ENCODE results near the gene JOSD1. TPM values are rescaled to one million over a fixed set of nuclear protein-coding genes. Genes with fewer than 3 reads are reported as not detected.
A peak's percentile ranks its signal among the peaks of the same experiment; 100 is the strongest.

JOSD1 gene
- total RNA-seq, 1 donor from 2014 or later = 40.6 TPM

- H3K4me3 Mint-ChIP-seq (ENCODE audit: low read depth) = no peak overlapping the region
- H3K27ac Mint-ChIP-seq = no peak overlapping the region
- peaks cover 22% of the 10 kb centered on the region for H3K36me3 Mint-ChIP-seq (ENCODE audit: insufficient read depth)
- no peaks in the 10 kb centered on the region for H3K9me3 Mint-ChIP-seq (ENCODE audit: low read depth)
- no peaks in the 10 kb centered on the region for H3K27me3 Mint-ChIP-seq
- DNase-seq (ENCODE audit: low spot score, unreplicated experiment) = no peak
- H3K4me1 Mint-ChIP-seq (ENCODE audit: low read depth) = no peaks in the 10 kb centered on the region
- no peak for TF ChIP-seq CTCF (IDR thresholded peaks at IDR 0.05; ENCODE audit: unreplicated experiment)
Observed at GRCh38 chr22:38727123-38727522, 26.4 kb upstream of the JOSD1 start.

GRCh38 chr22:38725900-38726655, 25.3 kb upstream of the JOSD1 start:
- peaks cover 27% of the 10 kb centered on the region for H3K36me3 Mint-ChIP-seq (ENCODE audit: insufficient read depth)

GRCh38 chr22:38724926-38725571, 24.3 kb upstream of the JOSD1 start:
- Mint-ChIP-seq H3K36me3 (ENCODE audit: insufficient read depth) (peaks cover 23% of the 10 kb centered on the region), H3K9me3 (ENCODE audit: low read depth) (no peaks in the 10 kb centered on the region), H3K27ac (no peak overlapping the region), H3K4me3 (ENCODE audit: low read depth) (no peak overlapping the region), H3K27me3 (no peaks in the 10 kb centered on the region), H3K4me1 (ENCODE audit: low read depth) (no peaks in the 10 kb centered on the region)
- TF ChIP-seq CTCF (IDR thresholded peaks at IDR 0.05; ENCODE audit: unreplicated experiment) = peak; percentile 47
- no peak for DNase-seq (ENCODE audit: low spot score, unreplicated experiment)

More at GRCh38 chr22:38725900-38726655, 25.3 kb upstream of the JOSD1 start:
- DNase-seq (ENCODE audit: low spot score, unreplicated experiment) = no peak
- H3K4me1 Mint-ChIP-seq (ENCODE audit: low read depth) = no peaks in the 10 kb centered on the region
- TF ChIP-seq CTCF (IDR thresholded peaks at IDR 0.05; ENCODE audit: unreplicated experiment) = no peak
- H3K27me3 Mint-ChIP-seq = no peaks in the 10 kb centered on the region
- H3K27ac Mint-ChIP-seq = no peak overlapping the region
- H3K9me3 Mint-ChIP-seq (ENCODE audit: low read depth) = no peaks in the 10 kb centered on the region
- no peak overlapping the region for H3K4me3 Mint-ChIP-seq (ENCODE audit: low read depth)

- Mint-ChIP-seq H3K36me3 (ENCODE audit: insufficient read depth) (peaks cover 23% of the 10 kb centered on the region), H3K4me3 (ENCODE audit: low read depth) (no peak overlapping the region), H3K27ac (no peak overlapping the region), H3K27me3 (no peaks in the 10 kb centered on the region), H3K9me3 (ENCODE audit: low read depth) (no peaks in the 10 kb centered on the region), H3K4me1 (ENCODE audit: low read depth) (no peaks in the 10 kb centered on the region)
- TF ChIP-seq CTCF (IDR thresholded peaks at IDR 0.05; ENCODE audit: unreplicated experiment) = no peak
- DNase-seq (ENCODE audit: low spot score, unreplicated experiment) = no peak
Observed at GRCh38 chr22:38724176-38724575, 23.4 kb upstream of the JOSD1 start.

- Mint-ChIP-seq H3K36me3 (ENCODE audit: insufficient read depth) (peaks cover 25% of the 10 kb centered on the region), H3K4me3 (ENCODE audit: low read depth) (no peak overlapping the region), H3K4me1 (ENCODE audit: low read depth) (peaks cover 2% of the 10 kb centered on the region), H3K9me3 (ENCODE audit: low read depth) (no peaks in the 10 kb centered on the region), H3K27me3 (no peaks in the 10 kb centered on the region), H3K27ac (no peak overlapping the region)
- DNase-seq (ENCODE audit: low spot score, unreplicated experiment) = no peak
- no peak for TF ChIP-seq CTCF (IDR thresholded peaks at IDR 0.05; ENCODE audit: unreplicated experiment)
Observed at GRCh38 chr22:38721551-38721950, 20.8 kb upstream of the JOSD1 start.
